Measurements from ENCODE around the gene FOLR1.

DNA sequence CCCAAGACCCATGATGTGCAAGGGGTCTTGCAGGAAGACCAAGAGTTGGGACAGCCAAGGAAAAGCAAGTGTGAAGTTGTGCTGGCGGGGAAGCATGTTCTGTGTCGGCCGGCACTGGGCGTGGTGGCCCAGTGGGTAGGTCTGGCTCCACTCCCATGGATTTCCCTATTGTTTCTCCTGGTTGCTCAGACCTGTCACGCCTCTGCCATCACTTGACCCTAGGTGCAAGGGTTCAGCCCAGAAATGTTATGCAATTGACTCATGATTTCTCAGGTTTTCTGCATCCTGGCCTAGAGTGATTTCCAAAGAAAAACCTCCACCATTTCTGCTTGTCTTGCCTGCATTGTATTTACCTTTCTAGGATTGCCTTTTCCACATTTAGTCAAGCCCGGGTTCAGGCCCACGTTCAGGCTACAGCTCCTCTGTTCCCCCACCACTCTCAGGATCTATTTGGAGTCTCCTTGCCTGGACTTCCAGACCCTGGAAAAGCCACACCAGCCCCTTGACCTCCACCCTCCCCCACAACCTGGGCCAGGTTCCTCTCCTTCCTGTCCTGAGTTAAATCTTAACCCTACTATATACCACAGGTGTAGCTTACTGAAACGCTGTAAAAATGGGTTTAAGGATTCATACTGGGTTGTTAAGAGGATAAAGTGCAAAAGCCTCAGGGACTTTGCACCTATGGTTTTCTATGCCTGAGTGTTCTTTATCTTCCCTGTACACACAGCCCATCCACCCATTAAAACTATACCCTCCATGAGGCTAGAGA is 17.5 kb upstream of the FOLR1 start:
- TF ChIP-seq, protein P1, sequence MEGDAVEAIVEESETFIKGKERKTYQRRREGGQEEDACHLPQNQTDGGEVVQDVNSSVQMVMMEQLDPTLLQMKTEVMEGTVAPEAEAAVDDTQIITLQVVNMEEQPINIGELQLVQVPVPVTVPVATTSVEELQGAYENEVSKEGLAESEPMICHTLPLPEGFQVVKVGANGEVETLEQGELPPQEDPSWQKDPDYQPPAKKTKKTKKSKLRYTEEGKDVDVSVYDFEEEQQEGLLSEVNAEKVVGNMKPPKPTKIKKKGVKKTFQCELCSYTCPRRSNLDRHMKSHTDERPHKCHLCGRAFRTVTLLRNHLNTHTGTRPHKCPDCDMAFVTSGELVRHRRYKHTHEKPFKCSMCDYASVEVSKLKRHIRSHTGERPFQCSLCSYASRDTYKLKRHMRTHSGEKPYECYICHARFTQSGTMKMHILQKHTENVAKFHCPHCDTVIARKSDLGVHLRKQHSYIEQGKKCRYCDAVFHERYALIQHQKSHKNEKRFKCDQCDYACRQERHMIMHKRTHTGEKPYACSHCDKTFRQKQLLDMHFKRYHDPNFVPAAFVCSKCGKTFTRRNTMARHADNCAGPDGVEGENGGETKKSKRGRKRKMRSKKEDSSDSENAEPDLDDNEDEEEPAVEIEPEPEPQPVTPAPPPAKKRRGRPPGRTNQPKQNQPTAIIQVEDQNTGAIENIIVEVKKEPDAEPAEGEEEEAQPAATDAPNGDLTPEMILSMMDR (IDR thresholded peaks at IDR 0.05): no peak
- no peak for TF ChIP-seq POLR2AphosphoS5 (IDR thresholded peaks at IDR 0.05; ENCODE audit: insufficient read depth in 1 of 2, low read depth in 1 of 2)
